H9 (cell line): ENCODE data around the gene RNF175. TPM values are rescaled to one million over a fixed set of nuclear protein-coding genes. Genes with fewer than 3 reads are reported as not detected.

ENCODE experiments used
- DNase-seq: peaks from one replicate; pipeline ENCODE4 v3.0.0-alpha.2; 2017
- H2AFZ ChIP-seq: one replicate; pipeline ENCODE4 v1.6.1; 2013; ENCODE audit warnings: mild to moderate bottlenecking, low read length, control low read depth, moderate library complexity
- H2AK5ac ChIP-seq: 2 replicates; pipeline ENCODE4 v1.6.1; 2013; ENCODE audit warnings: low read length, control low read depth, mixed read lengths; ENCODE audit not compliant: insufficient read length
- H2BK120ac ChIP-seq: one replicate; pipeline ENCODE4 v1.6.1; 2013; ENCODE audit warnings: low read depth, mild to moderate bottlenecking, low read length, control low read depth, inconsistent platforms; ENCODE audit not compliant: poor library complexity, severe bottlenecking
- H2BK12ac ChIP-seq: 2 replicates; pipeline ENCODE4 v1.6.1; 2013; ENCODE audit warnings: low read length, control low read depth, mixed read lengths, low read depth; ENCODE audit not compliant: insufficient read length
- H2BK15ac ChIP-seq: 2 replicates; pipeline ENCODE4 v1.6.1; 2013; ENCODE audit warnings: low read depth, low read length, control low read depth
- H2BK20ac ChIP-seq: one replicate; pipeline ENCODE4 v1.6.1; 2013; ENCODE audit warnings: low read depth, mild to moderate bottlenecking, low read length, control low read depth, inconsistent platforms; ENCODE audit not compliant: poor library complexity, severe bottlenecking
- H2BK5ac ChIP-seq: 2 replicates; pipeline ENCODE4 v1.6.1; 2013; ENCODE audit warnings: low read length, control low read depth, mixed read lengths; ENCODE audit not compliant: insufficient read length
- H3K14ac ChIP-seq: 2 replicates; pipeline ENCODE4 v1.6.1; 2013; ENCODE audit warnings: low read length, control low read depth; ENCODE audit not compliant: insufficient read depth
- H3K18ac ChIP-seq: 2 replicates; pipeline ENCODE4 v1.6.1; 2013; ENCODE audit warnings: low read depth, mild to moderate bottlenecking, mixed read lengths, low read length, control low read depth; ENCODE audit not compliant: insufficient read length
- H3K23ac ChIP-seq: 2 replicates; pipeline ENCODE4 v1.6.1; 2013; ENCODE audit warnings: low read length, control low read depth, mixed read lengths, low read depth; ENCODE audit not compliant: insufficient read length
- H3K23me2 ChIP-seq: 2 replicates; pipeline ENCODE4 v1.6.1; 2013; ENCODE audit warnings: low read depth, mild to moderate bottlenecking, mixed read lengths, low read length, control low read depth; ENCODE audit not compliant: insufficient read length, poor library complexity, severe bottlenecking
- H3K27ac ChIP-seq: 2 replicates; pipeline ENCODE4 v1.5.1; 2013; ENCODE audit warnings: low read length, control low read depth, mixed read lengths, low read depth; ENCODE audit not compliant: insufficient read length
- H3K27me3 ChIP-seq: 2 replicates; pipeline ENCODE4 v1.6.1; 2013; ENCODE audit warnings: low read length, control low read depth, inconsistent platforms; ENCODE audit not compliant: insufficient read depth
- H3K4ac ChIP-seq: 2 replicates; pipeline ENCODE4 v1.6.1; 2013; ENCODE audit warnings: low read depth, mild to moderate bottlenecking, control low read depth, inconsistent platforms, low read length, moderate library complexity
- H3K4me1 ChIP-seq: 2 replicates; pipeline ENCODE4 v1.6.1; 2013; ENCODE audit warnings: low read length, control low read depth, inconsistent platforms; ENCODE audit not compliant: insufficient read depth
- H3K4me2 ChIP-seq: 2 replicates; pipeline ENCODE4 v1.6.1; 2013; ENCODE audit warnings: low read length, control low read depth, mixed read lengths; ENCODE audit not compliant: insufficient read length, insufficient read depth
- H3K56ac ChIP-seq: 2 replicates; pipeline ENCODE4 v1.6.1; 2013; ENCODE audit warnings: low read depth, mild to moderate bottlenecking, mixed read lengths, low read length, control low read depth; ENCODE audit not compliant: insufficient read length
- H3K79me1 ChIP-seq: 2 replicates; pipeline ENCODE4 v1.6.1; 2013; ENCODE audit warnings: low read depth, mild to moderate bottlenecking, moderate library complexity, low read length, control low read depth, inconsistent platforms; ENCODE audit not compliant: insufficient read depth, poor library complexity, severe bottlenecking
- H3K79me2 ChIP-seq: 2 replicates; pipeline ENCODE4 v1.6.1; 2013; ENCODE audit warnings: low read length, control low read depth, inconsistent platforms; ENCODE audit not compliant: insufficient read depth
- H3K9ac ChIP-seq: 2 replicates; pipeline ENCODE4 v1.6.1; 2013; ENCODE audit warnings: low read length, control low read depth, mixed read lengths; ENCODE audit not compliant: insufficient read length; ENCODE audit errors: extremely low read depth
- H3K9me3 ChIP-seq: one replicate; pipeline ENCODE4 v1.6.1; 2013; ENCODE audit warnings: low read depth, low read length, inconsistent platforms; ENCODE audit not compliant: control insufficient read depth
- H3T11ph ChIP-seq: one replicate; pipeline ENCODE4 v1.6.1; 2013; ENCODE audit warnings: mild to moderate bottlenecking, low read length, control low read depth, inconsistent platforms
- H4K20me1 ChIP-seq: one replicate; pipeline ENCODE4 v1.6.1; 2013; ENCODE audit not compliant: control insufficient read depth, insufficient read length, insufficient read depth
- H4K5ac ChIP-seq: 2 replicates; pipeline ENCODE4 v1.6.1; 2013; ENCODE audit warnings: low read depth, mild to moderate bottlenecking, mixed read lengths, low read length, control low read depth; ENCODE audit not compliant: insufficient read length
- H4K8ac ChIP-seq: replicated peaks from 2 replicates; pipeline ENCODE4 v1.6.1; 2013; ENCODE audit warnings: low read length, control low read depth, mixed read lengths, low read depth; ENCODE audit not compliant: insufficient read length
- H4K91ac ChIP-seq: 2 replicates; pipeline ENCODE4 v1.6.1; 2013; ENCODE audit warnings: low read depth, mild to moderate bottlenecking, moderate library complexity, mixed read lengths, low read length, control low read depth; ENCODE audit not compliant: insufficient read length
- H3K27ac Mint-ChIP-seq, 3 experiments: 2 replicates in 2 of 3; 3 replicates in 1 of 3; pipeline ENCODE4 v1.8.0; 2020 to 2021; ENCODE audit warnings: mixed read lengths in 3 of 3, mild to moderate bottlenecking in 1 of 3, moderate library complexity in 1 of 3
- H3K27me3 Mint-ChIP-seq: 2 replicates; pipeline ENCODE4 v1.8.0; 2021; ENCODE audit warnings: low read depth, mild to moderate bottlenecking, moderate library complexity, mixed read lengths
- H3K36me3 Mint-ChIP-seq, 3 experiments: 2 replicates in 2 of 3; 3 replicates in 1 of 3; pipeline ENCODE4 v1.8.0; 2020 to 2021; ENCODE audit warnings: low read depth in 3 of 3, mixed read lengths in 3 of 3; ENCODE audit not compliant: insufficient read depth in 1 of 3
- H3K4me1 Mint-ChIP-seq, 2 experiments: 2 replicates each; pipeline ENCODE4 v1.8.0; 2020; ENCODE audit warnings: mixed read lengths in 2 of 2
- H3K4me3 Mint-ChIP-seq, 2 experiments: 2 replicates in 1 of 2; 3 replicates in 1 of 2; pipeline ENCODE4 v1.8.0; 2020 to 2021; ENCODE audit warnings: mild to moderate bottlenecking in 2 of 2, mixed read lengths in 2 of 2, moderate library complexity in 1 of 2
- H3K9me3 Mint-ChIP-seq, 2 experiments: 2 replicates in 1 of 2; 3 replicates in 1 of 2; pipeline ENCODE4 v1.8.0; 2020; ENCODE audit warnings: mild to moderate bottlenecking in 2 of 2, mixed read lengths in 2 of 2, moderate library complexity in 1 of 2
- CTCF ChIP-seq: fragments of 200-600 bp; sonication (generic); conservative IDR thresholded peaks from 3 replicates; pipeline ENCODE4 v1.8.0; 2021; ENCODE audit warnings: antibody characterized with exemption, mild to moderate bottlenecking
- WGBS: extraction: QIAGEN DNeasy Blood & Tissue Kit; methylation state at CpG from one replicate; pipeline ENCODE4 v1.1.7; 2013; ENCODE audit warnings: missing lambda C conversion rate, low lambda C conversion rate, mixed read lengths; ENCODE audit not compliant: insufficient read length; ENCODE audit errors: extremely low coverage; 5-methylcytosine and 5-hydroxymethylcytosine counted together
- total RNA-seq: library from RNA; stranded (reverse); gene quantifications from 2 replicates; pipeline ENCODE4 v1.2.1, GENCODE V29; 2021

RNF175 gene
- total RNA-seq, 1 experiment from 2014 or later: 4.3 TPM

GRCh38 chr4:153725831-153726154 lies 34.0 kb downstream of the RNF175 start:
- no peaks in the 10 kb centered on the region for H3K4me1 Mint-ChIP-seq
- no peak overlapping the region for H3K4me3 Mint-ChIP-seq
- H3K27me3 Mint-ChIP-seq: peaks cover 2% of the 10 kb centered on the region
- Histone ChIP-seq H2AFZ (no peak overlapping the region), H4K20me1 (no peaks in the 10 kb centered on the region), H3K79me1 (no peaks in the 10 kb centered on the region), H3T11ph (no peak overlapping the region), H4K91ac (no peak overlapping the region), H3K27ac (no peak overlapping the region), H3K4me2 (no peak overlapping the region), H2BK15ac (no peak overlapping the region), H3K4me1 (no peaks in the 10 kb centered on the region), H3K56ac (no peak overlapping the region), H3K79me2 (no peaks in the 10 kb centered on the region), H2BK12ac (no peak overlapping the region), H3K9ac (no peak overlapping the region), H3K4ac (no peak overlapping the region), H2BK20ac (no peak overlapping the region), H3K23ac (no peak overlapping the region), H3K18ac (no peak overlapping the region), H3K14ac (no peak overlapping the region), H2BK120ac (no peak overlapping the region), H4K5ac (no peak overlapping the region), H2BK5ac (no peak overlapping the region), H3K23me2 (no peaks in the 10 kb centered on the region), H4K8ac (no peak overlapping the region), H3K27me3 (no peaks in the 10 kb centered on the region), H2AK5ac (no peak overlapping the region), H3K9me3 (no peaks in the 10 kb centered on the region)
- no peaks in the 10 kb centered on the region for H3K9me3 Mint-ChIP-seq
- H3K27ac Mint-ChIP-seq: no peak overlapping the region
- no peak for TF ChIP-seq CTCF
- no peaks in the 10 kb centered on the region for H3K36me3 Mint-ChIP-seq
- no CpG with 5 or more reads among the region's 1 CpG for WGBS
- DNase-seq: no peak
